GM18520 (cell line): ENCODE data around the gene SMDT1.
"Not testable (repeated sequence)": the region's sequence is repeated elsewhere in the genome, so short reads cannot be mapped to it uniquely, and the experiment has no call there.

ENCODE experiments used
- ATAC-seq: cut with Tn5 transposase; IDR thresholded peaks from one replicate; pipeline ENCODE4 v1.9.1; 2021; ENCODE audit not compliant: unreplicated experiment

The SMDT1 gene

GRCh38 chr22:42070517-42071422, 8.7 kb upstream of the SMDT1 start, which contains the start of gene NAGA:
Gene NAGA (minus strand): TSS chr22:42070812. CDS start chr22:42070297, 515 bp downstream.
- ATAC-seq, result peak; percentile 86

DNA sequence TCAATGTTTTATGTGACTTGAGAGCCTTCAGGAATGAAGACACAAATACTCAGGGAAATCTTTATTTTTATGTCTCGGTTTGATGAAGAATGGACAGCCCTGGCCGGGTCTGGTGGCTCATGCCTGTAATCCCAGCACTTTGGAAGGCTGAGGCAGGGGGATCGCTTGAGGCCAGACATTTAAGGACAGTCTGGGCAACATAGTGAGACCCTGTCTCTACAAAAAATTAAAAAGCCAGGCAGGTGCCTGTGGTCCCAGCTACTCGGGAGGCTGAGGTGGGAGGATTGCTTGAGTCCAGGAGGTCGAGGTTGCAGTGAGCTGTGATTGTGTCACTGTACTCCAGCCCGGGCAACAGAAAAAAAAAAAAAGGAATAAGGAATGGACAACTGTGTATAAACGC, 8.0 kb upstream of the SMDT1 start:
- not testable (repeated sequence) for ATAC-seq

GRCh38 chr22:42072606-42073330, 6.7 kb upstream of the SMDT1 start:
- no peak for ATAC-seq

DNA sequence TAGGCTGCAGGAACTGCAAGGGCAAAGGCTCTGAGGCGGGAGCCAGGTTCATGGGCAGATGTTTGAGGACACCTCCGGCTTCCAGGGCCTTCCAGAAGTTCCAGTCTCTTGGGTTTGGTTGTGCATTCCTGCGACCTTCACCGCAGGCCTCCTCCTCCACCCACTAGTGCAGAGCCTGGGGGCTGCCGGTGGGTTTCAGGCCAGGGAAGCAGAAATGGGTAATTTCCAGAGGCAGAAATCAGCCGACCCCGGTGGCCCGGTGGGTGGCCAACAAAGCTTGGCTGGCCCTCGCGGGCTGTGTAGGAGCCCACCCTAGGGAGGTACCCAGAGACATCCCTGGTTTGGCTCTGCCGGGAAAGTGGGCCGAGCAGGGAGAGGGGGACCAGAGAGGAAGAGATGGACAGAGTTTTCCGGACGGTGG, 5.9 kb upstream of the SMDT1 start:
- no peak for ATAC-seq

- ATAC-seq, result no peak
These were observed 5.2 kb upstream of the SMDT1 start, which contains the start of gene PHETA2 for GRCh38 chr22:42074132-42074811. Gene PHETA2 (plus strand): TSS chr22:42074248. CDS start chr22:42077294, 3,046 bp downstream.

GRCh38 chr22:42074846-42075676, 4.4 kb upstream of the SMDT1 start:
- no peak for ATAC-seq

- no peak for ATAC-seq
These were observed 2.6 kb upstream of the SMDT1 start for GRCh38 chr22:42076764-42077485.

DNA sequence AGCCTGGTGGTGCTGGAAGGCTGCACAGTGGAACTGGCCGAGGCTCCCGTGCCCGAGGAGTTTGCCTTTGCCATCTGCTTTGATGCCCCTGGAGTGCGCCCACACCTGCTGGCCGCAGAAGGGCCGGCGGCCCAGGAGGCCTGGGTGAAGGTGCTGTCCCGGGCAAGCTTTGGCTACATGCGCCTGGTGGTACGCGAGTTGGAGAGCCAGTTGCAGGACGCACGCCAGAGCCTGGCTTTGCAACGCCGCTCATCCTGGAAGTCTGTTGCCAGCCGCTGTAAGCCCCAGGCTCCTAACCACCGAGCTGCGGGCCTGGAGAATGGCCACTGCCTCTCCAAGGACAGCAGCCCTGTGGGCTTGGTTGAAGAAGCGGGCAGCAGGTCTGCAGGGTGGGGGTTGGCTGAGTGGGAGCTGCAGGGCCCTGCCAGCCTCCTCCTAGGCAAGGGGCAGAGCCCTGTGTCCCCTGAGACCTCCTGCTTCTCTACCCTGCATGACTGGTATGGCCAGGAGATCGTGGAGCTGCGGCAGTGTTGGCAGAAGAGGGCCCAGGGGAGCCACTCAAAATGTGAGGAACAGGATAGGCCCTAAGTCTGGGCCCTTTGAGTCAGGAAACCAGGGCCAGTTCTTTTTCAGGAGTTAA, 1.9 kb upstream of the SMDT1 start:
- ATAC-seq, result no peak

GRCh38 chr22:42078469-42079318, 806 bp upstream of the SMDT1 start:
- no peak for ATAC-seq

DNA sequence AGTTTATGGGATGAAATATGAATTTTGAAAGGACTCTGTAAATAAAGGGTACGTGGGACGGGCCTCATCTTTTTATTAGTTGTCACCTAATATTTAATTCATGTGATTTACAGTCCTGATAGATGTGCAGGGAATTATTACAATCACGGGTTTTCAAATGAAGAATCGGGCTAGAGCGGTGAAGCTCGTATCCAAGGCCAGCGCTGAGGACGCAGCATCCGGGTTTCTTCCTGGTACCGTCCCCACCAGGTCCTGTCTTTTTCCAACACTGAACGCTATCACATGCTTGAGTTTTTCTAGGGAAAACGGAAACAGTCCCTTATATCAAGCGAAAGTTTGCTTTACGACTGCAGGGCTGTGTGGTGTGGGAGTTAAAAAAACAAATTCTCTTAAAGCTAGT, 787 bp downstream of the SMDT1 start:
- no peak for ATAC-seq

- ATAC-seq, result no peak
These were observed 3.6 kb downstream of the SMDT1 start for GRCh38 chr22:42083119-42083518.

GRCh38 chr22:42084874-42085273, 5.4 kb downstream of the SMDT1 start:
- ATAC-seq, result no peak

GRCh38 chr22:42086051-42086450, 6.6 kb downstream of the SMDT1 start:
- ATAC-seq, result no peak

- ATAC-seq, result peak; percentile 98
These were observed 11.3 kb downstream of the SMDT1 start, which contains the start of gene NDUFA6 for GRCh38 chr22:42090596-42091454. Gene NDUFA6 (minus strand): TSS chr22:42090772. CDS start chr22:42090744, 28 bp downstream.

- no peak for ATAC-seq
These were observed 11.9 kb downstream of the SMDT1 start for GRCh38 chr22:42091455-42091782.

- ATAC-seq, result no peak
These were observed 21.7 kb downstream of the SMDT1 start for GRCh38 chr22:42101199-42101598.

GRCh38 chr22:42104332-42104860, 24.9 kb downstream of the SMDT1 start:
- ATAC-seq, result not testable (repeated sequence)
